Right ventricle myocardium superior (tissue), 1 donor: ENCODE measurements around the gene TRABD2B. TPM values are rescaled to one million over a fixed set of nuclear protein-coding genes. Genes with fewer than 3 reads are reported as not detected.

ENCODE experiments used
- ATAC-seq: fragments of 200-7000 bp; cut with Tn5 transposase; one replicate; pipeline ENCODE4 v1.9.1; 2020; ENCODE audit warnings: mild to moderate bottlenecking; ENCODE audit not compliant: poor library complexity
- DNase-seq: peaks from one replicate; pipeline ENCODE4 v3.0.0-alpha.2; 2020
- intact Hi-C: fragments of 100-400 bp; cut with DNase I; formaldehyde crosslinking; loops from one replicate; pipeline ENCODE4 v1.11.2; 2022
- total RNA-seq: library from RNA; stranded (reverse); fragmentation: NEBNext Ultra II Directional; extraction: Animal tissue kit (Norgen Biotek cat#: 25700); gene quantifications from one replicate; pipeline ENCODE4 v1.2.1, GENCODE V29; 2021
- donor health status: DM: no; HTN: yes; CAD: no; lungs with severe emphysema.

Gene TRABD2B
- total RNA-seq, 1 donor from 2014 or later, result 0.51 TPM

DNA sequence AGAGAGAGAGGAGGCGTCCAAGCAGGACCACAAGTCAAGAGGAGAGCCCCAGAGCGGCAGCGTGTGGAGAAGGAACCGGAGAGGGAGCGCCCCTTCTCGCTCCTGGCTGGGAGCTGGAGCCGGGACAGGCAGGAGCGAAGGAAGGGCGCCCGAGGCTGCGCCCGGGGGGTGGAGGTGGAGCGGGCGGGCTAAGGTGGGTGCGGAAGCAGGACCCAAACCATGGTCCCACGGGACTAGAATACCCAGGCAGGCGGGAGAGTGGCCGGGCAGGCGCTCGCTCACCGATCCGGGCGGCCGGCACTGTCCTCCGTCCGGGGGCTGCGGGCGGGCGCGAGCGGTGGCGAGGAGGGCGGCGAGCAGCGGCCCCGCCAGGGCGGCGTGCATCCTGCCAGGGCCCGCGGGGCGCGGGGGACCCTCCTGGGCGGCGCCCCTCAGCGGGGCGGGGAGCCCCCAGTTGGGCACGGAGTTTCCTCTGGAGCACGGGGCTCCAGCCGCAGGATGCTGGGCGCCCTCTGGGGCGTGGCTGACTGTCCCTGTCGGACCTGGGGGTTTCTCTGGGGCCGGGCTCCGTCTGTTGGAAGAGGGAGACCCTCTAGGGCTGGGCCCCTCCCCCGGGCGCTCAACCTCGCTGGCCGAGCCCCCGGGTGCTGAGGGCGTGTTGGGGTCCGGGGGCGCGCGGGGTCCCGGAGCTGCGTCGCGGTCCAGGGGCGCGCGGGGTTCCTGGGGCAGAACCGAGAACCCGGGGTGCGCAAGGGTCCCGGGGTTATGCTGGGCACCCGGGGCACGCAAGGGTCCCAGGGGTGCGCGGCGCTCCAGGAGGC is 569 bp downstream of the TRABD2B start:
- no peak for ATAC-seq
- DNase-seq, result peak; percentile 49
- intact Hi-C loops, result loop anchor here (5.0 to 10.0 kb wide), 2 partner anchors 66 to 252 kb away; no protein-coding TSS in a partner anchor

DNA sequence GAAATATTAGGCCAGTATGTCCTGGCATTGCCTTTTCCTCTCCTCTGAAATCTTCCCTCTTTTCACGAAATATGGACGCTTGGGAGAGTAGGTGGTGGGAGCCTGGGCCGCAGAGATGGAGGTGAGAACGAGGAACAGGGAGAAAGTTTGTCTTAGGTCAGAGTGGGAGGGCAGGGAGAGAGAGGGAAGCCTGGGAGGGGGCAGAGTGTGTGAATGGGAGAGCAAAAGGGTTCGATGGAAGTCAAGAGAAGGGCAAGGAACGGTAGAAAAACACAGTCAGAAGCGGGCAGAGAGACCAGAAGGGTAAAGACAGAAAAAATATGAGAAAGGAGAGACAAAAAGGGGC is 1.2 kb downstream of the TRABD2B start:
- DNase-seq, result no peak
- intact Hi-C loops, result loop anchor here (5.0 to 10.0 kb wide), 2 partner anchors 66 to 251 kb away; no protein-coding TSS in a partner anchor
- no peak for ATAC-seq

DNA sequence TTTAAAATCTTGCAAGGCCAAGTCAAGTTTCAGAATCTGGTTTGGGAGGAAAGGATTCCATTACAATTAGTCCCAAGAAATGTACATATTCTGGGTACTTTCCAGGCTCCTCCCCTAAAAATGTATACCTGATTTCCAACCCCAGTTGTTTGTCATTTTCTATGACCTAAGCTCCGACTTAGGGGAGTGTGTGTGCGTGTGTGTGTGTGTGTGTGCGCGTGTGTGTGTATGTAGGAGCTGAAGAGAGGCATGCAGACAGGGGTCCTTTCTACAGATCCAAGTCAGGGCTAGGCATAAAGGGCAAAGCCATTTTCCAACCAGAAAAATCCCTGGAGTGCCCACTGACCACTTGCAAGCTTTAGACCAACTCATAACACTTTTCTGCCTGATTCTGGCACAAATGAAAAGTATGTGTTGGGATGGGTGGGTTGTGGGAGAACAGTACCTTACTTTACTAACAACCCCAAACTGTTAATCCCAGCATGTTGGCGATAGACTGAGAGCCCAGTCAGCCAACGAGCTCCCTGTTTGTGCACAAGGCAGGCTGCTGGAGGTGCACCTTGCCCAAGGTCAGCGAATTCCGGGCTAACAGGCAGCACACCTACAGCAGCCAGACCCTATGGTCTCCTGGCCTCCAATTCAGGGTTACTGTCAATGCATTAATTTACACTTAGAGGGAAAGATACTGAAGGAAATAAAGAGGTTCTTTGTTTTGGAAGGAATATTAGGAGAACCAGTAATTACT is 1.7 kb downstream of the TRABD2B start:
- ATAC-seq (no peak), DNase-seq (no peak)
- intact Hi-C loops, result loop anchor here (5.0 to 10.0 kb wide), 2 partner anchors 67 to 251 kb away; no protein-coding TSS in a partner anchor

DNA sequence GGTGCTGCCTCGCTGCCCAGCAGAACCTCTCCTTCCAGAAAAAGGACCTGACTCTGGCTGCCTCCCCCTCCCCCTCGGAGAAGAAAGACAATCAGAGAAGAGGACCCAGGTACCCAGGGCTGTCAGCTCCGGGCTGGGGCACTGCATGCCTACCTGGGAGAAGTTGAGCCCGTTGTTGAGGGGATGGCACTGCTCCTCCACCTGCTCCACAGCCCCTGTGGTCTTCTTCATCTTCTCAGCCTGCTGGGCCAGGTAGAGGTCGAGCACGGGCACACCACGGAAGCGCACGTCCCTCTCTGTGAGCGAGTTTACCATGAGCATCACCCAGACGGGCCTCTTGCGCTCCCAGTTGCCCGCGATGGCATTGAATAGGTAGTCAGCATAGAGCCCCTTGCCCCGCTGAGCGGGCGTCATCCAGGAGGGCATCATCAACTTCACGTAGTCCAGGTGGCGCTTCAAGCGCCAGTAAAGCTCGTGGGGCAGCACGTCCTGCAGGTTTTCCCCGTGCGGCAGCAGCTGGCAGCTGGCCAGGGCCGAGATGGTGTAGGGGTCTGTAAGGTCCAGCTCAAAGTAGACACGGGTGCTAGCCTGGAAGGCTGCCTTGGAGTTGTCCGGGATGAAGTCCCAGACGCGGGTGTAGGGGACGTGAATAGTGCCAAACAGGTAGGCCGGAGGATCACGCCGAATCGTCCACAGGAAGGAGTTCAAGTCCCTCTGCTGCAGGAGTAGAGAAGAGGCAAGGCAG is 3.1 kb downstream of the TRABD2B start:
- intact Hi-C loops, result loop anchor here (10.0 kb wide), 1 partner anchor 249 kb away; no protein-coding TSS in a partner anchor
- ATAC-seq (no peak), DNase-seq (no peak)

DNA sequence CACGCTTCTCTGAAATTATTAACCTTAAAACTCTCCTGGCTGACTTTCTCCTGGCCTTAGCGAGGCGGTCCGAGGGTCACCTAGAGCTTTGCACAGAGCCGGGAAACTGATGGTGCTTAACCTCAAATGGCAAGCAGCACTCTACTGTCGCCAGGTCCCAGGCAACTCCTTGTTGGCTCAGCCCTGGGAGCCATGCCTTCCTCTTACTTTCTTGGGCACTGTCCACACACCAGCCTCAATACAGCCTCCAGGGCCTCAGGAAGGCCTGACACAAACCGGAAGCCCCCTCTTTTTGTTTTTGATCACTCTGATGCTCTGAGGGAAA is 3.8 kb downstream of the TRABD2B start:
- intact Hi-C loops, result loop anchor here (10.0 kb wide), 1 partner anchor 249 kb away; no protein-coding TSS in a partner anchor
- no peak for ATAC-seq

DNA sequence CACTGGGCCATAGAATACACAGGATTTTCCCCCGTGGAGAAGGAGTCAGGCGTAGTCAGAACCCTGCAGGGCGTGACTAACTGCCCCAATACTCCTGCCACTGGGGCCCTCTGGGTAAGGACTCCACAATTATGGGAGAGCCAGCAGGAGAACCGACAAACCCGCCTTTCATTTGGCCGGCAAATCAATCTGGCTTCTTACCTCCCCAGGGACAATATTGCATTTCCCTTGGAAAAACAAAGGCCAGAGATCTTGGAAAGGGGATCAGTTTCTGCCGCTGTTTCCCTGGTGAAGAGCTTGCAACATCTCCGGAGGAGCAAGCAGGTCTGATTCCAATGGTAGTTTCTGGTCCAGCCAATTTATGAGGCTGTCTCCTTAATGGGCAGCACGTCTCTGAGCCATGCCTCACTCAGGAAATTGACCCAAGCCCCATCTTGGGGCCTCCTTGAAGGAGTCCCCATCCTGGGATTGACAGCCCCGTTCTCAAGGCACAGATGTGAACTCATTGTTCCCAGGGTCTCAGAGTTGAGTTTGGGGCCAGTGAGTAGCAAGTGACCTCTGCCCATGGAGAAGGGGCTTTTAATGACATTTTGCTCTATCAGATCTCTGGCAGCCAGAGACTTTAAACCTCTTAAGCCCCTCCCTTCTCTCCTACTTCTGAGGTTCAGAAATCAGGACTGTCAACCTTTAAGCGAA is 4.3 kb downstream of the TRABD2B start:
- DNase-seq, result peak; percentile 58
- peak; percentile 71 for ATAC-seq
- intact Hi-C loops, result loop anchor here (10.0 kb wide), 1 partner anchor 248 kb away; no protein-coding TSS in a partner anchor

More for the DNA sequence above, 3.8 kb downstream of the TRABD2B start:
- no peak for DNase-seq

DNA sequence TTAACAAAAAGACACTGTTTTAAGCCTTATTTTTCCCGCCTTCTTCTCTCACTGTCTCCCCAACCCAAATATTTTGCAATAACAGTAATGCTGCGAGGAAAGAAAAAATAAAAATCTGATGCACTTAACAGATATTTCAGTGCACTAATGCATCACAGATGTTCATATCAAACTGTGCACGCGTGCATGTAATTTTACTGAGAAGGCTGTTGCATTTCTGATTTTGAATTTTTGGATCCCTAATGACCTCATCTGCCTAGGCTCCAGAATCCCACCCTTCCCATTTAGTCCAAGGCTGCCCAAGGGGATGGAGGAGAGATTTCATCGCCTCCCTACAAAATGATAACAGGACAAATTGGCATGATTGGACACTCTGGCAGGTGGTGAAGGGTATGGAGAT is 5.5 kb downstream of the TRABD2B start:
- intact Hi-C loops, result loop anchor here (10.0 kb wide), 1 partner anchor 247 kb away; no protein-coding TSS in a partner anchor
- no peak for ATAC-seq
- DNase-seq, result no peak

DNA sequence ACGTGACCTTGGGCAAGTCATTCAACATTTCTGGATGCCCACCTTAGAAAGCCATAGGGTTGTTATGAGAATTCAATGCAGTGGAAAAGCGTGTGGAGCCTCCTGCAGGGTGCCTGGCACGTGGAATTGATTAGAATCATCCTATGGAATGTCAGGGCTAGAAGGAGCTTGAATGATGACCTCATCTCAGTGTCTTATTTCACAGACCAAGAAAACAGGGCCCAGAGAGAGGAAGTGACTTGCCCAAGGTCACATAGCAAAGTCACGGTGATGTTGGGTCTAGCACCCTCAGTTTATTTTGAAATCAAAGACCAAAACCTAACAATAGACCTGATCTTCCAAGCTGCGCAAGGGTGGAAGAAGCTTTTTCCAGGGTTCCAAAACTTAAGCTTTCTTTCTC is 6.0 kb downstream of the TRABD2B start:
- DNase-seq, result no peak
- no peak for ATAC-seq
- intact Hi-C loops, result loop anchor here (10.0 kb wide), 1 partner anchor 246 kb away; no protein-coding TSS in a partner anchor

DNA sequence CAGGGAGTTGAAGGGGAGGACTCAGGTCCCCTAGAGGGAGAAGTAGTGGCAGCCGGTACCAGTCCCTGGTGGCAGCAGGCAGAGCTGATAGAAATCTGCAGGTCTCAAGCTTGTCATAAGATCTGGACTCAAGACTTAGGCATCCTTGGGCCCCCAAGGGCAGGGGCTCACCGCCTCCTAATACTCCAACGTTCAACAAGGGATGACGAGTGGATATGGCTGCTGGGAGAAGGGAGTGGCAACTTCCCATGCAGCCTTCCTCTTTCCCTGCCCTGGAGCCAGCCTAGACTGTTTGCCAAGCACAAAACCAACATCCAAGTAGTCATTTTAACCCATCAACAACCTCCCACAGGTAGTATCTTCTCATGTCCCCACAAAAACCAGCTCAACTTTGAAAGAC is 6.9 kb downstream of the TRABD2B start:
- ATAC-seq (no peak), DNase-seq (no peak)
- intact Hi-C loops, result loop anchor here (10.0 kb wide), 1 partner anchor 245 kb away; no protein-coding TSS in a partner anchor

DNA sequence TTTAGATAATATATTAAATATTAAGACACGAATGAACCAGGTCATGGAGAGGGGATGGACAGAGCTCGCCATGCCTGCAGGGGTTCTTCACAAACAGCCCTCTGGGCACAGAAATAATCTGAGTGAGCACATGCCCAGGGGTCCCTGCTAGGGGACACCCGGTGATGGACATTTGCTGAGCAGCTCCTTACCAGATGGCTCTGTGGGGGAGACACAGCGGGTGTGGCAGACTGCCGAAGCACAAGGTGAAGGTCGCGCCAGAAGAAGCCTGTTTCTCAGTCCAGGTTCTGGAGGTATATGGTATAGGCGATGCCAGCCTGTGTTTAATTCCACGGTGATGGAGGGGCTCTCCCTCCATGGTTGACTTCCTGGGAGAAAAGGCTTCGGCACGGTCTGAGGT is 9.6 kb downstream of the TRABD2B start:
- ATAC-seq (no peak), DNase-seq (no peak)
- intact Hi-C loops, result no loop called here

DNA sequence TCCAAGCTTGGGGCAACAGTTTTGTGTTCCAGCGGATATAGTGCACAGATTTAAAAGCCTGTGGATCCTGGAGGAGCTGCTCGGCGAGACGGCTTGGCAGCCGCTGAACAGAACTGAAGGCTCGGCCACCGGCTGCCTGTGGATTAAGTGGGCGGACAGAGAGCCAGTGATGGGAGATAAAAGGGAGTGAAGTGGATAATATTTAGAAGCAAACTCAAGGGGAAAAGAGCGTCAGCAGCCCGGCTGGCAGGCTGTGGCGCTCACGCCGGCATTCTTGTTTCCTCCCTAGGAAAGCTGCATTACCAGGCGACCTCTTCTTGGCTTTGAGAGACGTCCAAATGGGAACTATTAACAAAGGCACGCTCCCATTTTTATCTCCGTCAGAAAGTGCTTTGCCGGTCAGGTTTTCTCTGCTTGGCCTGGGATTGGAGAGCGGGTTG is 10.4 kb downstream of the TRABD2B start:
- intact Hi-C loops, result no loop called here
- peak; percentile 74 for DNase-seq
- peak; percentile 88 for ATAC-seq

DNA sequence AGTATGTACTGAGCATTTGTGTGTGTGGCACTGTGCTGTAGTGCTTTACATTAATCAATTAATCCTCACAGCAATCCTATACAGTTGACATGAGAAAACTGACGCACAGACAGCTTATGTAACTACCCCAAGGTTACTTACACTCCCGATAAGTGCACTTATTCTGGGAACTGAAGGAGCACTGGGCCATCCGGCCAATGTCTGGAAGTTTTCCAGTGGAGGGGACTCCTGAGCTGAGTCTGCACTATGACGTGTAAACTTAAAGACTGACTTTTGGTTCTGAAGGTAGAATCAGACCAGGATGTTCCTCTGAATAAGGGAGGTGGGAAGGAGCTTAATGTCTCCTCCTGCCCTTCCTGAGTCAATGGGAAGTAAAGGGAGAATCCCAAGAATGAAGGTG is 12.2 kb downstream of the TRABD2B start:
- ATAC-seq (no peak), DNase-seq (no peak)
- intact Hi-C loops, result no loop called here

DNA sequence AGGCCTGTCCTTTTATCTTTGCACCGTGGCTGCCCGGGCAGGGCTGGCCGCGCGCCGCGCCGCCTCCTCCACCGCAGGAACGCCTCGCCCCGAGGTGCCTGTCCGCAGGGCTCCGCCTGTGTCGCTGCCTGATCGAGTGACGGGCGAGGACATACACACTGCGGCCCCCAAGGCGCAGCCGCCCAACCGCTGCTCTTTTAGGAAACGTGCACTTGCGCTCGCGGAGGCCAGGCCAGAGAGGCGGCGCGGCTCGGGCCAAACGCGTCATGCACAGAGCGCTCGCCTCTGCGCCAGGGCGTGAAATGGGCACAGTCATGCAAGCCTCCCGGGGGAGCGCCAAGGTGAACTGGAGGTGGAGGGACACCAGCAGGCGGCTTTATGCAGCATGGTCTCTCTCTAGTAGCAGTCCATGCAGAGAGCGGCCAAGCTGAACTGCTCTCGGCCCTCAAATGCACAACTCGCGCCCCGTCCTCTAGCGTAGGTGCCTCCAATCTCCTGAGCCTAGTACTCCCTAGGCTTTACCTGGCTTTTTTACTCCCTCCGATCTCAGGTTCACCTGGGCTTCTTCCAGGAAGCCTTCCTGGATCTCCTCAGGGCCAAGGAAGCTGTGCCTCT is 12.9 kb downstream of the TRABD2B start:
- peak; percentile 52 for ATAC-seq
- intact Hi-C loops, result no loop called here
- DNase-seq, result peak; percentile 51

DNA sequence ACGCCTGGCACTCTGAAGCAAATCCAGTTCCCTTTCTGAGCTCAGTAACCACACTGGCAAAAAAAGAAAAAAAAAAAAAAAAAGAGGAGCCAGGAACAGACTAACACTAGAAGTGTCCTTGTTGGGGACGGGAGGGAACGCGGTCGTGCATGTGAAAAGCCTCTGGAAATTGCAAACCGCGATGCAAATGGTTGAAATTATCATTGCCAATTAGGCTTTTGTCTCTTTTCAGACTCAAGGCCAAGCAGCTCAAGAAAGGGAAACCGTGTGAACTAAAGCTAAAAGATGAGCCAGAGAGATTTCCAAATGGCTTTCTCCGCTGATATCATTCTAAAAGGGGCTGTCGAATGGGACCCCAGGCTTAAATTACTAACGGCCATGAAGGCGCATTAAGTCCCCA is 13.5 kb downstream of the TRABD2B start:
- DNase-seq, result no peak
- no peak for ATAC-seq
- intact Hi-C loops, result no loop called here

DNA sequence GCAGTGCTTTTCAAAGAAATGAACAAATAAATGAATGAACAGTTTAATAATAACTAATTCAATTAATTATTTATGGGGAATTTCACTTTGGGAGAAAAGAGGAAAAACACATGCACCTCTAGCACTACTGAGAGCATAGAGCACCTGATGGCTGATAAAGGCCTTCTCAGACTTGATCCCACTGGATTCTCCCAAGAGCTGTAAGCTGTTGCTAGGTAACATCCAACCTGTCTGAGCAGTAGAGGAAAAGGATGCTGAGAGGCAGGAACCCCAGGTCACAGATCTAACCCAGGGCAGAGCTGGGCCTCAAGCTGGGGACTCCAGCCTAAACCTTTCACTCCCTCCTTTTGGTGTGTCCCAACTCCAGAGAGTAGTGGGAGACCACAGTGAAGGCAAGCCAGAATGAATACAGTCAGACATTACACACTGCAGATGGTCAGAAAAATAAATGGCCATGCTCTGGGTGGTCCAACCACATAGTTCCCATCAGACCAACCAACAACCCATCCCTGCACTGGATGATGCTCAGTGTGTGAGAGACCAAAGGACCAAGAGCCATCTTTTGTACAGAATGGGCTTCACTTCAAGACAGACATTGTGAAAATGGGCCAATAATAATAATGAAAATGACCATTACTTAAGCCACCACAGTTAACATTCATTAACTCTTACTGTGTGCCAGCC is 15.4 kb downstream of the TRABD2B start:
- intact Hi-C loops, result no loop called here
- no peak for DNase-seq
- ATAC-seq, result no peak

DNA sequence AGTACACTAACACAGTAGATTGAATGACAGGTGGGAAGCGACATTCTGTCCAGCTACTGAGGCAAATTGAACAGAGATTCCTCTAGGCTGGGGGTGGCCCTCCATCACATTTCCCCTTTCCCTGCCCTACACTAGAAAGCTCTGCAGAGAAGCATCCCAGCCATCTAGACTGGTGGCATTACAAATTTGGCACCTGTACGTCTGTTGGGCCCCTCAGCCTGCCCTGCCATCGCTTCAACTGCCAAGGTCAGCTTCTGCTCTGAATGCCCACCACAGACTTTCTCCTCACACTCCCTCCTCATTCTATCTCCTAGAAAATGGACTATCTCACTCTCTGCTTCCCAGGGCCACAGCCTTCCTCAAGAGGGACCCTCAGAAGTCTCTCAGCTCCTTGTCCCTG is 16.7 kb downstream of the TRABD2B start:
- ATAC-seq, result no peak
- intact Hi-C loops, result no loop called here

DNA sequence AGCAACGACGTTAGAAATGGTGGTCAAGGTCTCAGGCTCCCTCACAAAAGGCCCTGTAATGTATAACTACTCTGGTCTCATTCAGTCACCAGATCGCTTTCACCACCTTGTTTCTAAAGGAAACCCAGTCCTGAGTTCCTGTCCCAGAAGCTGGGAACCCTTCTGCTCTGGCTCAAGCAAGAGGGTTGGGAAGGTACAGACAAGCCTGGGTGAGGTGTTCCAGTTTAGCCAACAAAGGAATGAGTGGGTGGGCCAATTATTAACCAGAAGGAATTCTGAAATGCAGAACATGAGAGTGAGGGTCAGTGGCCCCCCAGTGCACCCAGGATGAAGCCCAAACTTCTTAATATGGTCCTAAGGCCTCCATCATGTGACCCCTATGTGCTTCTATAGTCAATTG is 17.5 kb downstream of the TRABD2B start:
- no peak for ATAC-seq
- DNase-seq, result no peak
- intact Hi-C loops, result no loop called here

More for the DNA sequence above, 16.7 kb downstream of the TRABD2B start:
- no peak for DNase-seq
